PFSK-1 (cell line): Measurements from ENCODE around the gene ARHGAP8.

Experiments
- FOXP2 ChIP-seq: optimal IDR thresholded peaks from 2 replicates; pipeline ENCODE3; 2011; ENCODE audit warnings: borderline replicate concordance, control low read depth, inconsistent platforms; ENCODE audit not compliant: insufficient read depth; ENCODE audit errors: extremely low read length, extremely low read depth
- POLR2AphosphoS5 ChIP-seq: IDR thresholded peaks from 2 replicates; pipeline ENCODE4 v1.6.1; 2012; ENCODE audit warnings: low read depth, mild to moderate bottlenecking, control low read depth, low read length, moderate library complexity
- REST ChIP-seq, 2 experiments: IDR thresholded peaks; 2 replicates each; pipeline versions ENCODE4 v1.6.1 to v1.8.0; 2011 to 2012; ENCODE audit warnings: low read depth in 2 of 2, low read length in 2 of 2, control low read depth in 1 of 2, inconsistent platforms in 1 of 2, mild to moderate bottlenecking in 1 of 2, moderate library complexity in 1 of 2; ENCODE audit not compliant: insufficient read depth in 1 of 2
- SIN3A ChIP-seq: IDR thresholded peaks from 2 replicates; pipeline ENCODE4 v1.6.1; 2012; ENCODE audit warnings: mild to moderate bottlenecking, low read length, moderate library complexity, borderline replicate concordance; ENCODE audit not compliant: insufficient read depth
- TAF1 ChIP-seq: IDR thresholded peaks from 2 replicates; pipeline ENCODE4 v1.6.1; 2012; ENCODE audit warnings: low read length, control low read depth, borderline replicate concordance; ENCODE audit not compliant: insufficient read depth

The ARHGAP8 gene

GRCh38 chr22:44878483-44879300 lies 126.3 kb downstream of the ARHGAP8 start:
- TF ChIP-seq SIN3A (no peak), POLR2AphosphoS5 (no peak), TAF1 (no peak), REST (IDR thresholded peaks at IDR 0.05; ENCODE audit: insufficient read depth in 1 of 2, low read depth in 2 of 2, low read length in 2 of 2) (no peak)

DNA sequence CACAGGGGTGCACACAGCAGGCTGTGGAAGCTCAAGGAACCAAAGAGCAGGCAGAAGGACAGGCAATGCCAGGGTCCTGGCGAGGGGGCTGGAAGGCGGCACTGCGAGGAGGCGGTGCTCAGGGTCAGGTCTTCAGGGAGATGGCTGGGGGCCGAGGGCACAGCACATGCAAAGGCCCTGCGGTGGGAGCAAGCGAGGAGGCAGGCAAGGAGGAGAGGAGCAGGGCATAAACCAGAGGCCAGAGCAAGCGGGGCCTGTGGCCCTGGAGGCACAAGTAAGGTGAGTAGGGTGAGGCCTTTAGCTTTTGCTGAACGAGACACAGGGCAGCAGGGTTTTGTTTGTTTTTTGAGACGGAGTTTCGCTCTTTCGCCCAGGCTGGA lies 126.9 kb downstream of the ARHGAP8 start:
- TF ChIP-seq FOXP2 (no peak), POLR2AphosphoS5 (no peak), REST (IDR thresholded peaks at IDR 0.05; ENCODE audit: insufficient read depth in 1 of 2, low read depth in 2 of 2, low read length in 2 of 2) (no peak), TAF1 (no peak), SIN3A (no peak)

DNA sequence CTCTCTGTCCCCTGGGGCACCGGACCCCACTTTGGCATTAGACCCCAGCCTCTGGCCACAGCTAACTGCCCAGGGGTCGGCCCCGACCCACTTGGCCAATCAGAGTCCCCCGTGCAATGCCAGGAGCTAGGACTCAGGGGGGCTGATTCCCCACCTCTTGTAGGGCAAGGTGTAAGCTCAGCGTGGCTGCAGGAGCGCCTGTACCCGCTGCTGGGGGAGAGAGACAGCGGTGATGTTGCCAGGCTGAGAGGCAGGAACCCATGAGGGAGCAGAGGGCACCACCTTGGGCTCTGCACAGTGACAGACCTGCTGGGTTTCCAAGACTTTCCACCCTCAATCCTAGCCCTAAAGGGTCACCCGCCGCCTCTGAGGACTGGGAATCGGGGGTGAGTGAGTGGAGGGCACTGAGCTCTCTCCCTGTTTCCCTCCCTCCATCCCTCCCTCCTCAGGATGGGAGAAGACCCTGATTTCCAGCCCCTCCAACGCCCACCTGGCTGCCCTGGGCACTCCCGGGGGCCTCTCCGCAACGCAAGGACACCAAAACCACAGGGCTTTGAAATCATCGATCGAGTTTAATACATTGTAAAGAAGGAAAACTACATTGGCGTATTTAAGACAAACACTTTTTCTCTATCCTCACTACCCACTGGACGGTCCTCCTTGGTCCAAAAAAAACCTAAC lies 128.4 kb downstream of the ARHGAP8 start:
- TF ChIP-seq REST (IDR thresholded peaks at IDR 0.05; ENCODE audit: insufficient read depth in 1 of 2, low read depth in 2 of 2, low read length in 2 of 2) (no peak), FOXP2 (no peak)

DNA sequence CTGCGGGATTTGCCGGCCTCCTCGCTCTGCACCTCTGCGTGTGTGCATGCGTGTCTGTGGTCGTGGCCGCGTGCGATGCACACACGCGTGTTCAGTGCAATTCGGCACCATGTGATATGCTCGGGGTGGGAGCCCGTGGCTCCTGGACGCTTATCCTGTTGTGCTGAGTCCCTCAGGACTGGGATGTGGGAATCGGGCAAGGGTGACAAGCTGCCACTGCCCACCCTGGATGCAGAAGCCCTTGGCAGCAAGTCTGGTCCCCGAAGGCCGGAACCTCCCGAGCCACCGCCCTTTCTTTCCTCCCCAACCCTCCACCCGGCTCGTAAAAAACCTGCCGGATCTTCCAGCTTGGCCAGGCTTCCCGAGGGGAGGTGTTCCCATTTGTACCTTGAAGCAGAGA lies 129.2 kb downstream of the ARHGAP8 start:
- TF ChIP-seq SIN3A (no peak), REST (IDR thresholded peaks at IDR 0.05; ENCODE audit: insufficient read depth in 1 of 2, low read depth in 2 of 2, low read length in 2 of 2) (no peak), TAF1 (no peak), POLR2AphosphoS5 (no peak), FOXP2 (no peak)
